Neural cell (in vitro differentiated cells): ENCODE measurements around the gene VEPH1. TPM values are rescaled to one million over a fixed set of nuclear protein-coding genes. Genes with fewer than 3 reads are reported as not detected.

Experiments
- H2AFZ ChIP-seq: fragments of 200-600, 300-800 bp; sonication (generic), shearing (Covaris generic); 2 replicates; pipeline ENCODE4 v1.6.0; 2014; ENCODE audit warnings: low read depth, mild to moderate bottlenecking, antibody characterized with exemption, low read length, moderate library complexity
- H3F3A ChIP-seq: fragments of 200-600 bp; shearing (Covaris generic); 2 replicates; pipeline ENCODE4 v1.6.1; 2016; ENCODE audit warnings: mild to moderate bottlenecking, moderate library complexity, mixed read lengths, antibody characterized with exemption, low read length; ENCODE audit not compliant: insufficient read depth, poor library complexity, severe bottlenecking
- H3K27ac ChIP-seq: fragments of 200-600, 300-800 bp; sonication (generic), shearing (Covaris generic); 2 replicates; pipeline ENCODE4 v1.5.1; 2014; ENCODE audit warnings: mild to moderate bottlenecking, low read length, moderate library complexity
- H3K27me3 ChIP-seq: fragments of 300-800, 200-600 bp; sonication (generic), shearing (Covaris generic); 2 replicates; pipeline ENCODE4 v1.6.0; 2014; ENCODE audit warnings: mild to moderate bottlenecking, low read depth, low read length, moderate library complexity; ENCODE audit not compliant: insufficient read depth
- H3K36me3 ChIP-seq: fragments of 300-800, 200-600 bp; sonication (generic), shearing (Covaris generic); 2 replicates; pipeline ENCODE4 v1.5.1; 2014; ENCODE audit warnings: mild to moderate bottlenecking, antibody characterized with exemption, low read length, moderate library complexity; ENCODE audit not compliant: insufficient read depth
- H3K4me2 ChIP-seq: fragments of 300-800, 200-600 bp; sonication (generic), shearing (Covaris generic); 2 replicates; pipeline ENCODE4 v1.6.0; 2014; ENCODE audit warnings: mild to moderate bottlenecking, low read length
- H3K4me3 ChIP-seq: fragments of 300-800, 200-600 bp; sonication (generic), shearing (Covaris generic); 2 replicates; pipeline ENCODE4 v1.5.1; 2014; ENCODE audit warnings: mild to moderate bottlenecking, low read length, moderate library complexity
- H3K79me2 ChIP-seq: fragments of 200-600 bp; shearing (Covaris generic); replicated peaks from 2 replicates; pipeline ENCODE4 v1.6.0; 2014; ENCODE audit warnings: mild to moderate bottlenecking, low read length, moderate library complexity; ENCODE audit not compliant: insufficient read depth
- H3K9ac ChIP-seq: fragments of 300-800, 200-600 bp; sonication (generic), shearing (Covaris generic); 2 replicates; pipeline ENCODE4 v1.6.1; 2016; ENCODE audit warnings: mild to moderate bottlenecking, low read length, mixed read lengths
- H3K9me2 ChIP-seq: fragments of 200-600 bp; shearing (Covaris generic); 2 replicates; pipeline ENCODE4 v1.6.1; 2016; ENCODE audit warnings: mild to moderate bottlenecking, low read length, mixed read lengths; ENCODE audit not compliant: insufficient read depth
- H3K9me3 ChIP-seq: fragments of 200-600, 300-800 bp; sonication (generic), shearing (Covaris generic); 2 replicates; pipeline ENCODE4 v1.6.1; 2016; ENCODE audit warnings: mild to moderate bottlenecking, mixed run types, low read length, moderate library complexity, mixed read lengths
- H4K20me1 ChIP-seq: fragments of 200-600 bp; shearing (Covaris generic); 2 replicates; pipeline ENCODE4 v1.6.1; 2016; ENCODE audit warnings: mild to moderate bottlenecking, mixed run types; ENCODE audit not compliant: insufficient read depth
- EP300 ChIP-seq: fragments of 450-650 bp; conservative IDR thresholded peaks from 2 replicates; pipeline ENCODE4 v1.6.1; 2014; ENCODE audit warnings: antibody characterized with exemption, mild to moderate bottlenecking, moderate library complexity; ENCODE audit not compliant: poor library complexity, severe bottlenecking
- EZH2 ChIP-seq: fragments of 200-600, 300-800 bp; shearing (Covaris generic), sonication (generic); IDR thresholded peaks from 2 replicates; pipeline ENCODE4 v1.6.1; 2014; ENCODE audit warnings: antibody characterized with exemption, low read length, borderline replicate concordance, mild to moderate bottlenecking; ENCODE audit not compliant: insufficient read depth, poor library complexity, severe bottlenecking
- MXI1 ChIP-seq: fragments of 450-650 bp; conservative IDR thresholded peaks from 2 replicates; pipeline ENCODE4 v1.6.1; 2014; ENCODE audit warnings: antibody characterized with exemption, mild to moderate bottlenecking; ENCODE audit not compliant: poor library complexity, severe bottlenecking
- POLR2AphosphoS5 ChIP-seq: IDR thresholded peaks from 2 replicates; pipeline ENCODE4 v1.6.1; 2012
- RAD21 ChIP-seq: fragments of 450-650 bp; conservative IDR thresholded peaks from 2 replicates; pipeline ENCODE4 v1.6.1; 2014; ENCODE audit warnings: antibody characterized with exemption, mild to moderate bottlenecking, moderate library complexity
- SMC3 ChIP-seq: fragments of 450-650 bp; conservative IDR thresholded peaks from 2 replicates; pipeline ENCODE4 v1.6.1; 2014; ENCODE audit warnings: antibody characterized with exemption, mild to moderate bottlenecking, moderate library complexity; ENCODE audit not compliant: poor library complexity
- TAF1 ChIP-seq: IDR thresholded peaks from 2 replicates; pipeline ENCODE4 v1.6.1; 2012; ENCODE audit warnings: low read depth
- polyA plus RNA-seq: library from polyadenylated mRNA; depleted of rRNA; stranded (reverse); fragments of >200 nt; gene quantifications from 2 replicates; pipeline ENCODE4 v1.2.3, GENCODE V29; 2014
- TF ChIP-seq, protein P1 (sequence below): fragments of 450-650 bp; IDR thresholded peaks from 2 replicates; pipeline ENCODE4 v1.5.1; 2014; ENCODE audit warnings: antibody characterized with exemption, mild to moderate bottlenecking, moderate library complexity; ENCODE audit not compliant: poor library complexity, severe bottlenecking
- TF ChIP-seq, protein P2 (sequence below): IDR thresholded peaks from 2 replicates; pipeline ENCODE4 v1.6.1; 2012; ENCODE audit warnings: borderline replicate concordance

VEPH1 gene
- polyA plus RNA-seq, 1 donor from 2014 or later, result 0.89 TPM

DNA sequence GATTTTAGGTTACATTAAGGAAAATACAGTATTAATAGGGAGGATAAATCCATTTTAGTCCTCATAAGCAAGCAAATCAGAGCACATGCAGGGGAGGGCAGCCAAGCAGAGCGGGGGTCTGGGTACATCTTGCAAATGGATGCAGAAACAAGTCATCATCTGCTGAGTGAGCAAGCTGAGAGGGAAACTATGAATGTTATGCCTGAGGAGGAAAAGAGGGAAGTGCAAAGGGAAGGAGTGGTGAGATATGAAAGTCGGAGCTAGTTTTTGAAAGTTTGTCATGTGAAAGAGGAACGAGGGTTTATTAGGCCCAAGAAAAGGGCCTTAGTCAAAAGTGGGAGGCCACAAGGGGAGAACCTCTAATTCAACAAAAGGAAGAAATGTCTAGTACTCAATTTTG lies 51.1 kb downstream of the VEPH1 start:
- no peak overlapping the region for H3K4me3 ChIP-seq
- H3K27ac ChIP-seq, result no peak overlapping the region
- no peak for TF ChIP-seq SMC3
- TF ChIP-seq POLR2AphosphoS5, result no peak
- TF ChIP-seq, protein P1, sequence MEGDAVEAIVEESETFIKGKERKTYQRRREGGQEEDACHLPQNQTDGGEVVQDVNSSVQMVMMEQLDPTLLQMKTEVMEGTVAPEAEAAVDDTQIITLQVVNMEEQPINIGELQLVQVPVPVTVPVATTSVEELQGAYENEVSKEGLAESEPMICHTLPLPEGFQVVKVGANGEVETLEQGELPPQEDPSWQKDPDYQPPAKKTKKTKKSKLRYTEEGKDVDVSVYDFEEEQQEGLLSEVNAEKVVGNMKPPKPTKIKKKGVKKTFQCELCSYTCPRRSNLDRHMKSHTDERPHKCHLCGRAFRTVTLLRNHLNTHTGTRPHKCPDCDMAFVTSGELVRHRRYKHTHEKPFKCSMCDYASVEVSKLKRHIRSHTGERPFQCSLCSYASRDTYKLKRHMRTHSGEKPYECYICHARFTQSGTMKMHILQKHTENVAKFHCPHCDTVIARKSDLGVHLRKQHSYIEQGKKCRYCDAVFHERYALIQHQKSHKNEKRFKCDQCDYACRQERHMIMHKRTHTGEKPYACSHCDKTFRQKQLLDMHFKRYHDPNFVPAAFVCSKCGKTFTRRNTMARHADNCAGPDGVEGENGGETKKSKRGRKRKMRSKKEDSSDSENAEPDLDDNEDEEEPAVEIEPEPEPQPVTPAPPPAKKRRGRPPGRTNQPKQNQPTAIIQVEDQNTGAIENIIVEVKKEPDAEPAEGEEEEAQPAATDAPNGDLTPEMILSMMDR, result no peak
- TF ChIP-seq EP300, result no peak
- no peak for TF ChIP-seq TAF1
- TF ChIP-seq RAD21, result no peak
- TF ChIP-seq MXI1, result no peak
- TF ChIP-seq, protein P2, sequence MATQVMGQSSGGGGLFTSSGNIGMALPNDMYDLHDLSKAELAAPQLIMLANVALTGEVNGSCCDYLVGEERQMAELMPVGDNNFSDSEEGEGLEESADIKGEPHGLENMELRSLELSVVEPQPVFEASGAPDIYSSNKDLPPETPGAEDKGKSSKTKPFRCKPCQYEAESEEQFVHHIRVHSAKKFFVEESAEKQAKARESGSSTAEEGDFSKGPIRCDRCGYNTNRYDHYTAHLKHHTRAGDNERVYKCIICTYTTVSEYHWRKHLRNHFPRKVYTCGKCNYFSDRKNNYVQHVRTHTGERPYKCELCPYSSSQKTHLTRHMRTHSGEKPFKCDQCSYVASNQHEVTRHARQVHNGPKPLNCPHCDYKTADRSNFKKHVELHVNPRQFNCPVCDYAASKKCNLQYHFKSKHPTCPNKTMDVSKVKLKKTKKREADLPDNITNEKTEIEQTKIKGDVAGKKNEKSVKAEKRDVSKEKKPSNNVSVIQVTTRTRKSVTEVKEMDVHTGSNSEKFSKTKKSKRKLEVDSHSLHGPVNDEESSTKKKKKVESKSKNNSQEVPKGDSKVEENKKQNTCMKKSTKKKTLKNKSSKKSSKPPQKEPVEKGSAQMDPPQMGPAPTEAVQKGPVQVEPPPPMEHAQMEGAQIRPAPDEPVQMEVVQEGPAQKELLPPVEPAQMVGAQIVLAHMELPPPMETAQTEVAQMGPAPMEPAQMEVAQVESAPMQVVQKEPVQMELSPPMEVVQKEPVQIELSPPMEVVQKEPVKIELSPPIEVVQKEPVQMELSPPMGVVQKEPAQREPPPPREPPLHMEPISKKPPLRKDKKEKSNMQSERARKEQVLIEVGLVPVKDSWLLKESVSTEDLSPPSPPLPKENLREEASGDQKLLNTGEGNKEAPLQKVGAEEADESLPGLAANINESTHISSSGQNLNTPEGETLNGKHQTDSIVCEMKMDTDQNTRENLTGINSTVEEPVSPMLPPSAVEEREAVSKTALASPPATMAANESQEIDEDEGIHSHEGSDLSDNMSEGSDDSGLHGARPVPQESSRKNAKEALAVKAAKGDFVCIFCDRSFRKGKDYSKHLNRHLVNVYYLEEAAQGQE, result no peak
- TF ChIP-seq EZH2, result no peak
- no peaks in the 10 kb centered on the region for H3K36me3 ChIP-seq
- H3K27me3 ChIP-seq, result no peaks in the 10 kb centered on the region
- H3F3A ChIP-seq, result no peaks in the 10 kb centered on the region
- no peak overlapping the region for H2AFZ ChIP-seq
- H4K20me1 ChIP-seq, result no peaks in the 10 kb centered on the region
- no peaks in the 10 kb centered on the region for H3K9me2 ChIP-seq
- H3K4me2 ChIP-seq, result no peak overlapping the region
- H3K9me3 ChIP-seq, result no peaks in the 10 kb centered on the region
- H3K79me2 ChIP-seq, result no peaks in the 10 kb centered on the region
- no peak overlapping the region for H3K9ac ChIP-seq

DNA sequence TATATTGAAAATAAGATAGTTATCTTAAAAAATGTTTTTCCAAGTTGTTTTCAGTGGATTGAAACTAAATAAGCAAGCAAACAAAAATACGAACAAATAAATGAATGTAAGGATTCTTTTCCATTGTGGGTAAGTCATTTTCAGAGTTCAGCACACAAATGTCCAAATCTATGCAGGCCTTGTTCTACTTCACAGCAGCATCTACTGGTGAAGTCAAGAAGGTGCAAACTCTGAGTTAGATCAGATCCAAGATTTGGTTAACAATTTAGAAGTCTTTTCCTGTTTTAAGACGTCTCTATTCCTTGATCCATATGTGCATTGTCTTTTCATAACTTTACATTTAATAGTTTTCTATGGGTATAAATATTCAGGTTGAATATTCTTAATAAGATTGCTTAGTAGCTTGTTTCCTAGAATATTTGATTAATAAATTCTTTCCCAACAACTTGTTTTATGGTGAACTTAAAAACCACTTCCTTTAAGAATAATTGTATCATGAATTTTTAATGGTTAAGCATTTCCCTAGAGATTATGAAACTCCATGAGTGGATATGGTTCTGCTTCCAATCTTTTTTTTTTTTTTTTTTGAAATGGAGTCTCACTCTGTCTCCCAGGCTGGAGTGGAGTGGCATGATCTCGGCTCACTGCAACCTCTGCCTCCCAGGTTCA lies 56.1 kb downstream of the VEPH1 start:
- Histone ChIP-seq H3K9me3 (no peaks in the 10 kb centered on the region), H3K9me2 (no peaks in the 10 kb centered on the region), H3K79me2 (no peaks in the 10 kb centered on the region), H3K27ac (no peak overlapping the region), H4K20me1 (no peaks in the 10 kb centered on the region), H3K27me3 (no peaks in the 10 kb centered on the region), H3K4me2 (no peak overlapping the region), H3K36me3 (no peaks in the 10 kb centered on the region), H3K9ac (no peak overlapping the region), H2AFZ (no peak overlapping the region), H3K4me3 (no peak overlapping the region), H3F3A (no peaks in the 10 kb centered on the region)
- TF ChIP-seq SMC3 (peak; percentile 25), POLR2AphosphoS5 (no peak), RAD21 (peak; percentile 38)
- TF ChIP-seq, protein P1, result peak; percentile 46
